Measurements from ENCODE around the gene ATP5PB.
A peak's percentile ranks its signal among the peaks of the same experiment; 100 is the strongest.

The ATP5PB gene
- 51.7 to 82.0 (median 56.7) reads per million in 3 donors for total RNA-seq

- peaks cover 36% of the 10 kb centered on the region for H3K4me1 ChIP-seq (ENCODE audit: control insufficient read depth, insufficient read depth, low read length, poor library complexity, severe bottlenecking)
- no peaks in the 10 kb centered on the region for H3K27me3 ChIP-seq (replicated peaks; ENCODE audit: control insufficient read depth, insufficient read depth, low read length, poor library complexity, severe bottlenecking)
- peaks cover 17% of the 10 kb centered on the region for H3K36me3 ChIP-seq (ENCODE audit: control insufficient read depth, insufficient read depth, low read length)
- DNase-seq: peak; percentile 86 to 91 (median 87)
- peak within 1 kb of the TSS; percentile 82 for H3K27ac ChIP-seq (ENCODE audit: insufficient read depth, low read length, poor library complexity, severe bottlenecking)
- peak within 1 kb of the TSS; percentile 68 for H3K4me3 ChIP-seq (ENCODE audit: insufficient read depth, low read depth, low read length, poor library complexity, severe bottlenecking)
- no peaks in the 10 kb centered on the region for H3K9me3 ChIP-seq (ENCODE audit: control insufficient read depth, low read length)
These were observed at the start of gene ATP5PB, which contains the start of gene WDR77 for GRCh38 chr1:111448918-111449702. TSS of gene ATP5PB (plus strand) at chr1:111449464. CDS start at chr1:111449542, 78 bp downstream. TSS of gene WDR77 (minus strand) at chr1:111449256. CDS start at chr1:111449169, 87 bp downstream.

- H3K4me1 ChIP-seq (ENCODE audit: control insufficient read depth, insufficient read depth, low read length, poor library complexity, severe bottlenecking): no peaks in the 10 kb centered on the region
- no peak overlapping the region for H3K4me3 ChIP-seq (ENCODE audit: insufficient read depth, low read depth, low read length, poor library complexity, severe bottlenecking)
- no peaks in the 10 kb centered on the region for H3K9me3 ChIP-seq (ENCODE audit: control insufficient read depth, low read length)
- no peaks in the 10 kb centered on the region for H3K27me3 ChIP-seq (replicated peaks; ENCODE audit: control insufficient read depth, insufficient read depth, low read length, poor library complexity, severe bottlenecking)
- peak in 1 of 3 donors; percentile 29 for DNase-seq
- H3K27ac ChIP-seq (ENCODE audit: insufficient read depth, low read length, poor library complexity, severe bottlenecking): no peak overlapping the region
- no peaks in the 10 kb centered on the region for H3K36me3 ChIP-seq (ENCODE audit: control insufficient read depth, insufficient read depth, low read length)
These were observed 49.3 kb upstream of the ATP5PB start for GRCh38 chr1:111399792-111400610.

- Histone ChIP-seq H3K27me3 (replicated peaks; ENCODE audit: control insufficient read depth, insufficient read depth, low read length, poor library complexity, severe bottlenecking) (no peaks in the 10 kb centered on the region), H3K36me3 (ENCODE audit: control insufficient read depth, insufficient read depth, low read length) (no peaks in the 10 kb centered on the region), H3K4me1 (ENCODE audit: control insufficient read depth, insufficient read depth, low read length, poor library complexity, severe bottlenecking) (peaks cover 10% of the 10 kb centered on the region), H3K27ac (ENCODE audit: insufficient read depth, low read length, poor library complexity, severe bottlenecking) (no peak overlapping the region), H3K9me3 (ENCODE audit: control insufficient read depth, low read length) (no peaks in the 10 kb centered on the region), H3K4me3 (ENCODE audit: insufficient read depth, low read depth, low read length, poor library complexity, severe bottlenecking) (no peak overlapping the region)
- no peak for DNase-seq
These were observed 47.2 kb upstream of the ATP5PB start for GRCh38 chr1:111402083-111402482.

- no peaks in the 10 kb centered on the region for H3K27me3 ChIP-seq (replicated peaks; ENCODE audit: control insufficient read depth, insufficient read depth, low read length, poor library complexity, severe bottlenecking)
- DNase-seq: no peak
- H3K4me1 ChIP-seq (ENCODE audit: control insufficient read depth, insufficient read depth, low read length, poor library complexity, severe bottlenecking): peaks cover 10% of the 10 kb centered on the region
- H3K9me3 ChIP-seq (ENCODE audit: control insufficient read depth, low read length): no peaks in the 10 kb centered on the region
- H3K4me3 ChIP-seq (ENCODE audit: insufficient read depth, low read depth, low read length, poor library complexity, severe bottlenecking): no peak overlapping the region
- no peak overlapping the region for H3K27ac ChIP-seq (ENCODE audit: insufficient read depth, low read length, poor library complexity, severe bottlenecking)
- H3K36me3 ChIP-seq (ENCODE audit: control insufficient read depth, insufficient read depth, low read length): no peaks in the 10 kb centered on the region
These were observed 44.7 kb upstream of the ATP5PB start for GRCh38 chr1:111404588-111404987.

GRCh38 chr1:111406321-111406768 lies 42.9 kb upstream of the ATP5PB start:
- no peaks in the 10 kb centered on the region for H3K36me3 ChIP-seq (ENCODE audit: control insufficient read depth, insufficient read depth, low read length)
- H3K4me3 ChIP-seq (ENCODE audit: insufficient read depth, low read depth, low read length, poor library complexity, severe bottlenecking): no peak overlapping the region
- H3K9me3 ChIP-seq (ENCODE audit: control insufficient read depth, low read length): no peaks in the 10 kb centered on the region
- no peak overlapping the region for H3K27ac ChIP-seq (ENCODE audit: insufficient read depth, low read length, poor library complexity, severe bottlenecking)
- peaks cover 10% of the 10 kb centered on the region for H3K4me1 ChIP-seq (ENCODE audit: control insufficient read depth, insufficient read depth, low read length, poor library complexity, severe bottlenecking)
- peak in 2 of 3 donors; percentile 20 to 22 for DNase-seq
- H3K27me3 ChIP-seq (replicated peaks; ENCODE audit: control insufficient read depth, insufficient read depth, low read length, poor library complexity, severe bottlenecking): no peaks in the 10 kb centered on the region

GRCh38 chr1:111407301-111407700 lies 42.0 kb upstream of the ATP5PB start:
- Histone ChIP-seq H3K9me3 (ENCODE audit: control insufficient read depth, low read length) (no peaks in the 10 kb centered on the region), H3K36me3 (ENCODE audit: control insufficient read depth, insufficient read depth, low read length) (no peaks in the 10 kb centered on the region), H3K27ac (ENCODE audit: insufficient read depth, low read length, poor library complexity, severe bottlenecking) (no peak overlapping the region), H3K27me3 (replicated peaks; ENCODE audit: control insufficient read depth, insufficient read depth, low read length, poor library complexity, severe bottlenecking) (no peaks in the 10 kb centered on the region), H3K4me1 (ENCODE audit: control insufficient read depth, insufficient read depth, low read length, poor library complexity, severe bottlenecking) (peaks cover 10% of the 10 kb centered on the region), H3K4me3 (ENCODE audit: insufficient read depth, low read depth, low read length, poor library complexity, severe bottlenecking) (no peak overlapping the region)
- DNase-seq: no peak

- Histone ChIP-seq H3K27me3 (replicated peaks; ENCODE audit: control insufficient read depth, insufficient read depth, low read length, poor library complexity, severe bottlenecking) (no peaks in the 10 kb centered on the region), H3K4me3 (ENCODE audit: insufficient read depth, low read depth, low read length, poor library complexity, severe bottlenecking) (no peak overlapping the region), H3K4me1 (ENCODE audit: control insufficient read depth, insufficient read depth, low read length, poor library complexity, severe bottlenecking) (no peaks in the 10 kb centered on the region), H3K9me3 (ENCODE audit: control insufficient read depth, low read length) (no peaks in the 10 kb centered on the region), H3K36me3 (ENCODE audit: control insufficient read depth, insufficient read depth, low read length) (peaks cover 3% of the 10 kb centered on the region), H3K27ac (ENCODE audit: insufficient read depth, low read length, poor library complexity, severe bottlenecking) (no peak overlapping the region)
- no peak for DNase-seq
These were observed 36.4 kb upstream of the ATP5PB start for GRCh38 chr1:111412839-111413238.

GRCh38 chr1:111414756-111415155 lies 34.5 kb upstream of the ATP5PB start:
- Histone ChIP-seq H3K4me1 (ENCODE audit: control insufficient read depth, insufficient read depth, low read length, poor library complexity, severe bottlenecking) (no peaks in the 10 kb centered on the region), H3K9me3 (ENCODE audit: control insufficient read depth, low read length) (no peaks in the 10 kb centered on the region), H3K27me3 (replicated peaks; ENCODE audit: control insufficient read depth, insufficient read depth, low read length, poor library complexity, severe bottlenecking) (no peaks in the 10 kb centered on the region), H3K4me3 (ENCODE audit: insufficient read depth, low read depth, low read length, poor library complexity, severe bottlenecking) (no peak overlapping the region), H3K36me3 (ENCODE audit: control insufficient read depth, insufficient read depth, low read length) (peaks cover 3% of the 10 kb centered on the region), H3K27ac (ENCODE audit: insufficient read depth, low read length, poor library complexity, severe bottlenecking) (no peak overlapping the region)
- DNase-seq: no peak

- Histone ChIP-seq H3K4me3 (ENCODE audit: insufficient read depth, low read depth, low read length, poor library complexity, severe bottlenecking) (no peak overlapping the region), H3K9me3 (ENCODE audit: control insufficient read depth, low read length) (no peaks in the 10 kb centered on the region), H3K36me3 (ENCODE audit: control insufficient read depth, insufficient read depth, low read length) (peaks cover 3% of the 10 kb centered on the region), H3K4me1 (ENCODE audit: control insufficient read depth, insufficient read depth, low read length, poor library complexity, severe bottlenecking) (no peaks in the 10 kb centered on the region), H3K27me3 (replicated peaks; ENCODE audit: control insufficient read depth, insufficient read depth, low read length, poor library complexity, severe bottlenecking) (no peaks in the 10 kb centered on the region), H3K27ac (ENCODE audit: insufficient read depth, low read length, poor library complexity, severe bottlenecking) (no peak overlapping the region)
- no peak for DNase-seq
These were observed 33.8 kb upstream of the ATP5PB start for GRCh38 chr1:111415461-111415860.

GRCh38 chr1:111417755-111418154 lies 31.5 kb upstream of the ATP5PB start:
- H3K4me1 ChIP-seq (ENCODE audit: control insufficient read depth, insufficient read depth, low read length, poor library complexity, severe bottlenecking): no peaks in the 10 kb centered on the region
- no peaks in the 10 kb centered on the region for H3K27me3 ChIP-seq (replicated peaks; ENCODE audit: control insufficient read depth, insufficient read depth, low read length, poor library complexity, severe bottlenecking)
- no peak overlapping the region for H3K4me3 ChIP-seq (ENCODE audit: insufficient read depth, low read depth, low read length, poor library complexity, severe bottlenecking)
- no peak overlapping the region for H3K27ac ChIP-seq (ENCODE audit: insufficient read depth, low read length, poor library complexity, severe bottlenecking)
- H3K36me3 ChIP-seq (ENCODE audit: control insufficient read depth, insufficient read depth, low read length): peaks cover 9% of the 10 kb centered on the region
- DNase-seq: no peak
- H3K9me3 ChIP-seq (ENCODE audit: control insufficient read depth, low read length): no peaks in the 10 kb centered on the region

All from effector memory CD4-positive, alpha-beta T cell (primary cell).